GM21825 (cell line): ENCODE results near the gene AKT1S1.
A peak's percentile ranks its signal among the peaks of the same experiment; 100 is the strongest.

ENCODE experiments used
- ATAC-seq: cut with Tn5 transposase; IDR thresholded peaks from one replicate; pipeline ENCODE4 v1.9.1; 2021; ENCODE audit warnings: mild to moderate bottlenecking, moderate library complexity; ENCODE audit not compliant: unreplicated experiment

Gene AKT1S1

GRCh38 chr19:49871349-49871985 is 5.7 kb downstream of the AKT1S1 start:
- no peak for ATAC-seq

DNA sequence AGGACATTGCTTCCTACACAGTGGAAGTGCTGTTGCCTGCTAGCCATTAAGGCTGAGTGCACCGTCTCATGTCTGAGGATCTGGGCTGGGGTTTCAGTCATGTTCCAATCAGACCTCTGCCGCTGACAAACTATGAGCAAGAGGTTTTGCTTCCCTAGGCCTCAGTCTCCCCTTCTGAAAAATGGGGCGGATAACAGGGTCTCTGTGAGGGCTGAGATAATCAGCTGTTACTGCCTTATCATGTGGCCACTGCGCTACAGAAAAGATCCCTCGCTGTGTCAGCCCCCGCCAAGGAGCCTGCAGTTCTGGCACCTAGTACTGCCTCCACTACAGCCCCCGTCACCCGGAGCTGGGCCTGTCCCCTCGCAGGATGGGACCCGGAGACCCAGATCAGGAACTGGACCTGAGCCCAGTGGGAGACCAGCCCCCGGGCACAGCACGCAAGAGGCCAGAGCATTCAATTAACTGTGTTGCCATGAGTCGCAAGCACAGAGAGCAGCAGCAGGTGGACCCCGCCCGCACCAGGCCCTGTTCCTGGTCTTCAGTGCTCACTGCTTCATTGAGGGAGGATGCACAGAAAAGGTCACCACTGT is 6.8 kb downstream of the AKT1S1 start:
- no peak for ATAC-seq

GRCh38 chr19:49869484-49870308 is 7.5 kb downstream of the AKT1S1 start:
- peak; percentile 55 for ATAC-seq

- ATAC-seq = peak; percentile 4
These were observed 8.1 kb downstream of the AKT1S1 start for GRCh38 chr19:49869009-49869483.

DNA sequence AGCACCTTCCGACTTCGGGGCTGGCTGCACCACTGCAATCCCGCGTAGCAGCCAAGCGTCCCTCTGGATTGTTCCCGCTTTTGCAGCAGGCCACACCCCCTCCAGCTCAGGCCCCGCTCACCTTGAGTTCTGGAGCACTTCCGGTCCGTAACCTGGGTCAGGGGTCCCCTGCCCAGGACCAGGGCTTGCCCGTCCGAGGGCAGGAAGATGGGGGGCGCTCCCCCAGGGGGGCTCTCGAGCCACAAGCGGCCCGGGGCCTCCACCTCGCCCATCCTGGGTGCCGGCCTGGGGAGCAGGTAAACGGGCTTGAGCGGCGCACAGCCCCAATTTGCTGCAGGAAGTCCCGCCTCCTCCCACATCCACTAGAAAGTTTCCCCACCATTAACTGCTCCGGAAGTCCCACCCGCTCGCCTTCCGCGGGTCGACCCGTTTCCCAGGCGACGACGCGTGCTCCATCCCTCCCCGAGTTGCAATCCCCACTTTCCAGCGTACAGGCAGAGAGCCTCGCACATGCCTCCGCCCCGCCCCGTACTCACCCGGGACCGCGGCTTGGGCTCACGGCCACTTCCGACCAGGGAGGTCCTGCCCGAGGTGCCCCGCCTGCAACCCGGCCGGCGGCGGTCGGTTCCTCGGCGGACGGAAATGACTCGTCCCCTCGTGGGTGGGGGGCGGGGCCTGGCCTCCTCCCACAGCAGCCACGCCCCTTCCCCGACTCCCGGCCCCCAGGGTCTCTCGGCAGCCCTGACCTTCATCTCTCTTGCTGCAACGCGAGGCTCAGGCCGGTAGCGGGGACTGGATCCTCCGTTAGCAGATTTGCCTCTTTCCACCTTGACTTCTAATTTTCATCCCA is 10.0 kb downstream of the AKT1S1 start, which contains the start of gene PNKP:
PNKP (minus strand) TSS at position 644 of the 850 bp plus-strand sequence; CDS start at position 272, 372 bp downstream.
- peak; percentile 34 for ATAC-seq

DNA sequence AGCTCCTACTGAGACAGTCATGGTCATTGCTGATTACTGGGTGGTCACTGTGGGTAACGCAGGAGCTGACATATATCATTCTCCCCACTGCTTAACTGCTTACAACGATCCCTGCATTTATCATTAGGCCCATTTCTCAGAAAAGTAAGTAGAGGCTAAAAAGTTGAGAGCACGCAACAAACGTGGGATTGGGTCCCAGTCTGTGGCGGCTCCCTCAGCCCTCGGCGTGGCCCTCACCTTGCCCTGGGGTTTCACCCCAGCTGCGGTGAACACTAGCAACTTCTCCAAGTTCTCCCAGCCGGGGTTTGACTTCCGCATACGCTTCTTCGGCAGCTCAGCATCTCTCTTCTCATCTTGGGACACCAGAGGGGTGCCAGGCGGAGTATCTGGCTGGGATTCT is 12.3 kb downstream of the AKT1S1 start:
- no peak for ATAC-seq

DNA sequence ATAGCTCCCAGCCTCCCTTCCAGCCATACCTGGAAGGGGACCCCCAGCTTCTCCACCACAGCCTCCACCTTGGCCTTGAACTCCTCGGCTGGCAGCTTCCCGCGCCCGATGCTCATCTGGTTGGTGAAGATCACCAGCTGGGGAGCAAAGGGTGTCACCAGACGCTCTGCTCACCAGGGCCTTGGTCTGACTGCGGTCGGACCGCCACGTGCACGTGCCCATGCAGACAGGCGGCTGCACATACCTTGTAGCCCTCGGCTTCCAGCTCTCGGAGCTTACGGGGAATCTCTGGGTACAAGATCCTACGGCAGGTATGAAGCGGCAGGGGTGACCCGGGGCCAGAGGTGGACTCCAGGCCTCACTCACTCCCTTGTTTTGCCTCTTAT is 13.2 kb downstream of the AKT1S1 start:
- no peak for ATAC-seq

DNA sequence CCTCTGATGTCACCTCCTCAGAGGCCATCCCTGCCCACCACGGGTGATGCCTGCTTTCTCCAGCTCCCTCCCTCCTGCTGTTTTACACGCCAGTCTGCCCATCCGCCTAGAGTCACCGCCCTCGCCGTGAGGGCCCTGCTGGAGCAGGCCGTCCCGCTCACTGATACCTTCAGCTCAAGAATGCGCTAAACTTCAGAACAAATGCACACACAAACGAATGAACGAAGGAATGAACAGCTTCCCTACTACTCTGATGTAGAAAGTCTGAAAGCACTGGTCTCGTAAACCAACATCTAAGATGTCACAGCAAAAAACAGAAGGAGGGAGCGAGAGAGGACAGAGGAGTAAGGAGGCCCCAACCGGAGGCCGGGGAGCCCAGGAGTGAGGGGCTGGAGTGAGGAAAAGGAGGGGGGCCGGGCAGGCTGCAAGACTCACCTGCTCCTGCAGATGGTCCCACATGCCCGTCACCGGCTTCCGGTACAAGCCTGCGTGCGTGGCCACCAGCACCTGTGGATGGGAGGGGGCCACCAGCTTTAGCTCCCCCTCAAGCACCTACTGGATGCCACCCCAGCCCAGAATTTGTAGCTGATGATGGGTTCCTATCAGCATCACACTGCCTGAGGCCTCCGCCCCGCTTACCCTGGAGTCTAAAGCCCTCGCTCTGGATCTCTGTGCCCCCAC is 13.8 kb downstream of the AKT1S1 start:
- ATAC-seq = no peak

DNA sequence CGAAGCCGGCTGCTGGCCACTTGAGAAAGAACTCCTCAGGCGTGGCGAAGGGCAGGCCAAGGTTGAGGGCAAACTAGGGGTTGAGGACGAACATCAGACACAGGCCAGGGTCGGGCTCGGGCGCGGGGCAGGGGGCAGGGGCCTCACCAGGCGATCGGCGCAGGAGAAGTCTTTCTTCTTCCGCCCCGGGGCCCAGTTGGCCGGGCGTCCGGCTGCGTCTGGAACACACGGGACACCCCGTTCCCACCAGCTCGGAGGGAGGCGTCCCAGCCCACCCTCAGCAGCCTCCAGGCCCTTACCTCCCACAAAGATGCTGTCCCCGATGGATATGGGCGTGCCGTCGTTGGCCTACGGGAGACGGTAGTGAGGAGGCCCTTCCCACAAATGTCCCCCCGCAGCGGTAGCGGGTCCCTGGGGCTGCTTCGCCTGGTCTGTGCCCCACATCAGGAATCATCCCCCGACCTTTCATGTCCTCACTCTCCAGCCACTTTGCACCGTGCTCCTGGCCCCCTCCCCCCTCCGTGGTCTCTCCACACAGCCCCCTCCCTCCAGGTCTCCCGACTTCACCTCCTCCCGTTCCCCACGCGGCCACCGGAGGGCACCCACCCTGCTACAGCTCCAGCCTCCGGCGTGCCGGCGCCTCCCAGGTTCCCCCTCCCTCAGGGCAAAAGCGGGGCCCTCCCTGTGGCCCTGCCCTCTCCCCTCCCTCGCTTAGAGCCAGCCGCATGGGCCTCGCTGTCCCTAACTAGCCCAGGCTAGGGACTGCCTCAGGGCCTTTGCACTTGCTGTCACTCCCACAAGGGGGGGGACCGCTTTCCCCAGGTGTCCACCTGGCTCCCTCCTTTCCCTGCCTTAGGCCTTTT is 14.5 kb downstream of the AKT1S1 start:
- ATAC-seq = no peak

- no peak for ATAC-seq
These were observed 15.4 kb downstream of the AKT1S1 start for GRCh38 chr19:49861541-49862378.

DNA sequence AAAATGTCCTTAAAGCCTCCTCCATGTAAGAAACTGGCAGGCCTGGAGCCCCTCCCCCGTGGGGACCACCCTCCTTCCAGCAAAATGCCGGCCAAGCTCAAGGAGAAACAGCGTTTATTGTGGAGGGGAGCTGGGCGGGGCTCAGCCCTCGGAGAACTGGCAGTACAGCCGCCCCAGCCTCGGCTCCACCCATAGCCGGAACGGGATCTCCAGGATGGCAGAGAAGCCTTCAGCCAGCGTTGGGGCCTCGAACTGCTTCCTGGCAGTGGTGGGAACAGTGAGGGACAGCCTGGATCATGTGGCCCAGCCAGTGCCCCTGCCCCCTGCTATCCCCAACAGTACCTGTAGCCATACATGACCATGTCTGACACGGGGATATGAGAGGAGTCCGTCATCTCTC is 16.0 kb downstream of the AKT1S1 start:
- ATAC-seq = no peak

DNA sequence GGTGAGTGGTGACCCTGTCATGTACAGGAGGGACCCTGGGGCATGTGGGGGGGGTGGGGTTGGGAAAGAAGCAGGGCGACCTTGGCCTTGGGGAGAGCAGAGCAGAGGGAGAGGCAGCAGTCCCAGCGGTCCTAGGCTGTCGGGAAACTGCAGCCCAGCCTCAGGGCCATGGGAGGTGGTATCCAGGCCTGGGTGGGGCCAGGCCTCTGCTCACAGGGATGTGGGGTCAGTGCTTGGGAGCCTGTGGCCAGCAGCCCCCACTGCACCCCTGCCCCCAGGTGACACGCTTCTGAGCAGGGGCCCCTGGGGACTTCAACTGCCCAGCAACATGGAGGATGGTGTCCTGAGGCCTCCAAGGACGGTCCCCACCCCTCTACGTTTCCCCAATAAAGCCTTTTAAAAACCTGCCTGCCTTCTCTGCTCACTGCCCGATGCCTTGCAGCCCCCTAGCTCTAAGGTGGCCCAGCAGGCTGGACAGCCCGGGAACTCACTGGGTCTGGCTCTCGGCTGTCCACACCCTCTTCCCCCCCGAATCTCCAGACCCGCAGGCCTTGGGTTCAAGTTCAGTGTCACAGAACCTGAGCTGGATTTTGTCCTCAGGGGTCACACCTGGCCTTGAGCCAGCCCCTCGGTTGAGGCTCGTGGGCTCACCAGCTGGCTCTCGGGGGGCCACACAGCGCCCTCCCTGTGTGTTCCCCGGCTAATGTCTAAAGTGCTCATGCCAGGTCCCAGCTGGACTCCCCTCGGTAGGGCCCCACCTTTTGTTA is 16.6 kb downstream of the AKT1S1 start:
- no peak for ATAC-seq

- no peak for ATAC-seq
These were observed 17.3 kb downstream of the AKT1S1 start for GRCh38 chr19:49859682-49860335.

GRCh38 chr19:49858088-49858985 is 18.8 kb downstream of the AKT1S1 start:
- no peak for ATAC-seq

DNA sequence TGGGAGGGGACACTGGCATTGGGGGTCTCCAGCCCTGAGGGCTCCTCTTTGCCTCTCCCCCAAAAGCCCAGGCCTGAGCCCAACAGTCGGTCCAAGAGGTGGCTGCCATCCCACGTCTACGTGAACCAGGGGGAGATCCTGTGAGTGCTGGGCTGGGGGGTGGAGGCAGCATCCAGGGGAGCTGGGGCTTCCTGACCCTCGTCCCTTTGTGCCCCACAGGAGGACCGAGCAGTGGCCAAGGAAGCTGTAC is 19.4 kb downstream of the AKT1S1 start:
- no peak for ATAC-seq

DNA sequence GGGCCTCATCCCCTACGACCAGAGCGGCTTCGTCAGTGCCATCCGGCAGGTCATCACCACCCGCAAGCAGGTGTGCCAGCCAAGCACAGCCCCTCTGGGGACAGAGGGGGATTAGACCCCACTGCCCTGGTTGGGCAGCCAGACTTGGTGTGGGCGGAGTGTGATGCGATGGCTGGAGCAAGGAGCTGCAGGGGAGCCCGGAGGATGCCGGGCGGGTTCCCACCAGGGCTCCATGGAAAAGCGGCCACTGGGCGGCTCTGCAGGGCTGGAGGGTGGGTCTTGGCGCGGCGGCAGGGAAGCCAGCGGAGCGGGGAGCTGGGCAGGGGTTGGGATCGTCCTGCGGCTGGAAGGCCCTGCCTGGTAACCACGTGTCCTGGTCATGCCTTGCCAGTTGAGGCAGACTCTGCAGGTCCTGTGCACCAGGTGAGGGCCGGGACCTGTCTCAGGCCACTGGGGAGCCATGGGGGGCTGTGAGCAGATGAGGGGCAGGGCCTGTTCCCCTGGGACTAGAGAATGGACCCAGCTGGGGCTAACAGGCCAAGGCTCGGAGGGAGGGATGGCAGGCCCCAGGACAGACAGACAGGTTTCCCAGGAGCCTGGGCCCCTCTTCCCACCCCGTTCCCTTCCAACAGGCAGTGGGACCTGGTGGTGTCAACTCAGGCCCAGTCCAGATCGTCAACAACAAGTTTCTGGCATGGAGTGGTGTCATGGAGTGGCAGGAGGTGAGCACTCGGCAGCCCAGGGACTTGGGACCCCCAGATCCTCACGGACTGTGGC is 19.9 kb downstream of the AKT1S1 start:
- no peak for ATAC-seq
